Measurements from ENCODE around the gene KRT85.

Gene KRT85

DNA sequence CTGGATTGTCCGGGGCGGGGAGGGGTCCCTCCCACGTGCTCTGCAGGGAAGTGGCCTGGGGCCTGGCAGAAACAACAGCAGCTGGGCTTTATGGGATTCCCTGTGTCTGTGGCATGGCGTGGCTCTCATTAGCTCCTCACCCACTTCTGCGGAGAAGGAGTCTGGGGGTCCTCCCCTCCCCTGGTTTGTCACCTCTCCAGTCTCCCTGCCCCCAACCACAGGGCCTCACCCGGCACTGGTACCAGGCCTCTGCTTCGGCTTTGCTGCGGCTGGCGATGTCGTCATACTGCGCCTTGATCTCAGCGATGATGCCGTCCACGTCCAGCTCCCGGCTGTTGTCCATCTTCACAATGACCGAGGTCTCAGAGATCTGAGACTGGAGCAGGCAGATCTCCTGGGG lies 32.5 kb upstream of the KRT85 start:
- no peak overlapping the region for H3K27ac ChIP-seq
- TF ChIP-seq EZH2 (IDR thresholded peaks at IDR 0.05) = no peak
- no peak overlapping the region for H3K4me3 ChIP-seq
- H3K9ac ChIP-seq (ENCODE audit: insufficient read length) = no peak overlapping the region
- no peak for DNase-seq (ENCODE audit: low read depth, low spot score)
- no peaks in the 10 kb centered on the region for H3K36me3 ChIP-seq (ENCODE audit: insufficient read depth, low read length)
- no peaks in the 10 kb centered on the region for H3K9me3 ChIP-seq (ENCODE audit: low read depth, low read length)

DNA sequence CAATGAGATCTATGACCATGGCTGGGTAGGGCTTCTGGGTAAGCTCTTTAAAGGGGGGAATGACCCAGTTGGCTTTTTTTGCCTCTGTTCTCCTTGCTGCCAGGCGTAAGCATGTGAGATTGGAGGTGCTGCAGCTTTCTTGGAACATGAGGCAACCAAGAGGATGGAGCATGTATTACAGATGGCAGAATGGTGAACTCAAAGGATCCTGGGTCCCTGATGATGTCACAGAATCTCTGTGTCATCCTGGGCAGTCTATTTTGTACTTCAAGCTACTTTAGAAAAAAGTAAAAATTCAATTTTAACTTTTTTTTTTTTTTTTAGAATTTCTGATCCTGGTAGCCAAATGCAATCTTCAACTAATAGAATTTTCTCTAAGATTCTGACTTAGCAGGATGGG lies 30.9 kb upstream of the KRT85 start:
- no peak overlapping the region for H3K9ac ChIP-seq (ENCODE audit: insufficient read length)
- H3K9me3 ChIP-seq (ENCODE audit: low read depth, low read length) = no peaks in the 10 kb centered on the region
- no peak for DNase-seq (ENCODE audit: low read depth, low spot score)
- no peaks in the 10 kb centered on the region for H3K36me3 ChIP-seq (ENCODE audit: insufficient read depth, low read length)
- no peak for TF ChIP-seq POLR2AphosphoS5 (IDR thresholded peaks at IDR 0.05; ENCODE audit: borderline replicate concordance, low read depth, low read length)
- TF ChIP-seq FOXP2 (optimal IDR thresholded peaks at IDR 0.05; ENCODE audit: control extremely low read depth, extremely low read length, insufficient read depth) = no peak
- TF ChIP-seq EZH2 (IDR thresholded peaks at IDR 0.05) = no peak
- no peak overlapping the region for H3K4me3 ChIP-seq
- H3K27ac ChIP-seq = no peak overlapping the region

DNA sequence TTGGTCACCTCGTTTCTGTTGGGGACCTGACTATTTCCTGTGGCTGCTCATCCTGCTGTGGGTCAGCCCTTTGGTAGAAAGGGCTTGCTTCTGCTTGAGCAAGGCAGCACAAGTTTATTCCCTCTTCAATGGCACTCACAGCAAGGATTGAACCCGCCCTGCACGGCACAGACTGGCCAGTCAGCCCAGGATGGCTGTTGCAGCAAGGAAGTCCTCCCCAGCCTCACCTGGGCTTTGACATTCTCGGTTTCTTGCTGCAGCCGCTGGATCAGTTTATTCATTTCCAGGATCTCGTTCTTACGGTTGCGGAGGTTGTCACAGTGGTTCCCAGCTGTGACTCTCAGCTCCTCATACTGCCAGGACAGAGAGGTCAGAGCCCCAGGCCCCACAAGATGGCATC lies 29.4 kb upstream of the KRT85 start:
- Histone ChIP-seq H3K4me3 (no peak overlapping the region), H3K9me3 (ENCODE audit: low read depth, low read length) (no peaks in the 10 kb centered on the region), H3K36me3 (ENCODE audit: insufficient read depth, low read length) (no peaks in the 10 kb centered on the region), H3K27ac (no peak overlapping the region), H3K9ac (ENCODE audit: insufficient read length) (no peak overlapping the region)
- DNase-seq (ENCODE audit: low read depth, low spot score) = no peak
- no peak for TF ChIP-seq FOXP2 (optimal IDR thresholded peaks at IDR 0.05; ENCODE audit: control extremely low read depth, extremely low read length, insufficient read depth)
- no peak for TF ChIP-seq EZH2 (IDR thresholded peaks at IDR 0.05)

DNA sequence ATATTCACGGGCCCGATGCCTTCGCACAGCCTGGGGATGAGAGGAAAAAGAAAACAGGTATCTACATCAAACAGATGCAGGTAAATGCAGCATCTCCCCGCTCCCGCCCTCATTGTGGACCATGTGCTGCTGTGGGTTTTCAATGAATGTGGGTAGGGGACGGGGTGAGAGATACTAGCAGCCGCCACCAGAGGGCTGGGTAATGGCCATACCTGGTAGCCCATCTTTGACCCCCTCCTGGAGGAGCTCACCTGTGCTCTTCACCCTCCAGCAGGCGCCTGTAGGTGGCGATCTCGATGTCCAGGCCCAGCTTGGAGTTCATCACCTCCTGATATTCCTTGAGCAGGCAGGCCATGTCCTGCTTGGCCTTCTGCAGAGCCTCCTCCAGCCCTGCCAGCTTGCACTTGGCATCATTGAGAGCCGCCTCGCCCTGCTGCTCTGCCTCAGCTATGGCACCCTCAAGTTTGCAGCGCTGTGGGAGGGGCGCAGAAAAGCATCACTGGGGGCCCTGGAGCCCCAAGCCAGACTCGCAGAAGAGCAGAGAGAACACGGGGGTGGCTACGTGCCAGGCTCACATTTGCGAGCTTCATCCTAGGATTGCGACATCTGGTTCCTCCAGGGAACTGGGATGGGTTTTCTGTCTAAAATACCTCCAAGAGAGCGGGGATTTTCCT lies 28.6 kb upstream of the KRT85 start:
- no peak for TF ChIP-seq EZH2 (IDR thresholded peaks at IDR 0.05)
- TF ChIP-seq POLR2AphosphoS5 (IDR thresholded peaks at IDR 0.05; ENCODE audit: borderline replicate concordance, low read depth, low read length) = no peak
- TF ChIP-seq FOXP2 (optimal IDR thresholded peaks at IDR 0.05; ENCODE audit: control extremely low read depth, extremely low read length, insufficient read depth) = no peak
- H3K9ac ChIP-seq (ENCODE audit: insufficient read length) = no peak overlapping the region
- no peaks in the 10 kb centered on the region for H3K9me3 ChIP-seq (ENCODE audit: low read depth, low read length)
- H3K27ac ChIP-seq = no peak overlapping the region
- H3K4me3 ChIP-seq = no peak overlapping the region
- no peak for DNase-seq (ENCODE audit: low read depth, low spot score)
- H3K36me3 ChIP-seq (ENCODE audit: insufficient read depth, low read length) = no peaks in the 10 kb centered on the region

DNA sequence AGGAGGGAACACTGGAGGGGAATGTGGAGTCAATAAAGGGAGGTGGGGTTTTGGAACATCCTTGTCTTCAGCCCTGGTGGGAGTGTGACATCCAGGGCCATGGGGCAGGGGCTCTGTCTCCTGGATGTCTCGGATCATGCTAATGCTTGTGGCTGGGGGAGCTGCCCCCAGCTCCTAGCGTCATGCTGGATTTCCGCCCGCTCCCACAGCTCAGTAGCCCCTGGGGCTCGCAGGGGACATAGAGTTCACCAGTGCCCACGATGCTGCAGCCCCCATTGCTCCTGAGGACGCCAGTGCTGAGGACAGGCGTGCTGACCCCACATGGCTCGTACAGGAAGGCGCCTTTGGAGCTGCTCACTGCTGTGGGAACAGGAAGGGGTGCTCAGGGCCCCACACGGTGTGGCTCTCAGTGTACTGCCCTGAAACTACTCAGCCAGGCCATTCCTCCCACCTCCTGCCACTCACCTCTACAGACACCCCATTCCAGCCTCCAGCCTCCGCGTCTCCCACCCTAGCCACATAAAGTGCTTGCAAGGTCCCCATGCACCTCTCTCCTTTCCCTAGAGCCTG lies 27.6 kb upstream of the KRT85 start:
- no peak overlapping the region for H3K4me3 ChIP-seq
- DNase-seq (ENCODE audit: low read depth, low spot score) = no peak
- H3K9me3 ChIP-seq (ENCODE audit: low read depth, low read length) = no peaks in the 10 kb centered on the region

DNA sequence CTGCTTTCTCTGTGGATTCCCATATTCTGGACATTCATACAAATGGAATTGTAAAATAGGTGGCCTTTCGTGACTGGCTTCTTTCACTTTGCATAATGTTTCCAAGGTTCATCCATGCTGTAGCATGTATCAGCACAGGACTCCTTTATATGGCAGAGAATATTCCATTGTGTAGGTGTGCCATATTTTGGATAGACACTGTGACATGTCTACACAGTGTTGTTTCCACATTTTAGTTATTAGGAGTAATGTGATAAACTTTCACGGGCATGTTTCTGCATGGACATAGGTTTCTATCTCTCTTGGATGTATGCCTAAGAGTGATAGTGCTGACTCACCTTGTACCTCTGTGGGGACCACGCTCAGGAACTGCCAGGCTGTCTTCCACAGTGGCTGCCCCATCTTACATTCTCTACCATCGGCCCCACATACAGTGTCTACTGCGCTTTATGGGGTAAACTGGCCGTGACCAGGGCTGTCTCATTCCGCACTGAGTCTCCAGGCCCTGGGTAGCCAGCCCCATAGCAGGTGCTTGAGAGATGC lies 25.3 kb upstream of the KRT85 start:
- no peak overlapping the region for H3K4me3 ChIP-seq
- H3K9ac ChIP-seq (ENCODE audit: insufficient read length) = no peak overlapping the region
- H3K27ac ChIP-seq = no peak overlapping the region
- DNase-seq (ENCODE audit: low read depth, low spot score) = no peak
- H3K36me3 ChIP-seq (ENCODE audit: insufficient read depth, low read length) = no peaks in the 10 kb centered on the region
- no peak for TF ChIP-seq EZH2 (IDR thresholded peaks at IDR 0.05)
- no peak for TF ChIP-seq POLR2AphosphoS5 (IDR thresholded peaks at IDR 0.05; ENCODE audit: borderline replicate concordance, low read depth, low read length)
- no peak for TF ChIP-seq FOXP2 (optimal IDR thresholded peaks at IDR 0.05; ENCODE audit: control extremely low read depth, extremely low read length, insufficient read depth)
- no peaks in the 10 kb centered on the region for H3K9me3 ChIP-seq (ENCODE audit: low read depth, low read length)

More for the DNA sequence above, 27.6 kb upstream of the KRT85 start:
- Histone ChIP-seq H3K9ac (ENCODE audit: insufficient read length) (no peak overlapping the region), H3K27ac (no peak overlapping the region), H3K36me3 (ENCODE audit: insufficient read depth, low read length) (no peaks in the 10 kb centered on the region)
- TF ChIP-seq FOXP2 (optimal IDR thresholded peaks at IDR 0.05; ENCODE audit: control extremely low read depth, extremely low read length, insufficient read depth) = no peak
- TF ChIP-seq EZH2 (IDR thresholded peaks at IDR 0.05) = no peak
- no peak for TF ChIP-seq POLR2AphosphoS5 (IDR thresholded peaks at IDR 0.05; ENCODE audit: borderline replicate concordance, low read depth, low read length)

DNA sequence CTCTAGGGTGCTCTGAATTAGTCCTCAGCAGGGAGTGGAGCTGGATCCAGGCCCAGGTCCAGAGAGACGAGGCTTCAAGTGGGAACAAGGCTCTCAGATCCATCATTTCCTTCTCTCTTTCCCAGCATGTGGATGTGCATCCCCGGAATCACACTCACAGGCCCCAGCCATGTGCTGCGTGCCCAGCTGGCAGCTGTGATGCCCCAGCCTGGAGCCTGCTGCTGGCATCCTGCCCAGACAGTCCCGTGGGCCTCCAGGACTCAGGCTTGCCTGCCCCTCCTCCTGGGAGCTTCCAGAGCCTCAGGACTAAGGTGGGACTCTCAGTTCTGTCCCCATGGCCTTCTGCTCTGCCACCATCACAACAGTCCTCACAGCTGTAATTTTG lies 24.3 kb upstream of the KRT85 start:
- Histone ChIP-seq H3K4me3 (no peak overlapping the region), H3K9me3 (ENCODE audit: low read depth, low read length) (no peaks in the 10 kb centered on the region), H3K9ac (ENCODE audit: insufficient read length) (no peak overlapping the region), H3K27ac (no peak overlapping the region), H3K36me3 (ENCODE audit: insufficient read depth, low read length) (no peaks in the 10 kb centered on the region)
- TF ChIP-seq POLR2AphosphoS5 (IDR thresholded peaks at IDR 0.05; ENCODE audit: borderline replicate concordance, low read depth, low read length) = no peak
- TF ChIP-seq EZH2 (IDR thresholded peaks at IDR 0.05) = no peak
- no peak for TF ChIP-seq FOXP2 (optimal IDR thresholded peaks at IDR 0.05; ENCODE audit: control extremely low read depth, extremely low read length, insufficient read depth)
- no peak for DNase-seq (ENCODE audit: low read depth, low spot score)

DNA sequence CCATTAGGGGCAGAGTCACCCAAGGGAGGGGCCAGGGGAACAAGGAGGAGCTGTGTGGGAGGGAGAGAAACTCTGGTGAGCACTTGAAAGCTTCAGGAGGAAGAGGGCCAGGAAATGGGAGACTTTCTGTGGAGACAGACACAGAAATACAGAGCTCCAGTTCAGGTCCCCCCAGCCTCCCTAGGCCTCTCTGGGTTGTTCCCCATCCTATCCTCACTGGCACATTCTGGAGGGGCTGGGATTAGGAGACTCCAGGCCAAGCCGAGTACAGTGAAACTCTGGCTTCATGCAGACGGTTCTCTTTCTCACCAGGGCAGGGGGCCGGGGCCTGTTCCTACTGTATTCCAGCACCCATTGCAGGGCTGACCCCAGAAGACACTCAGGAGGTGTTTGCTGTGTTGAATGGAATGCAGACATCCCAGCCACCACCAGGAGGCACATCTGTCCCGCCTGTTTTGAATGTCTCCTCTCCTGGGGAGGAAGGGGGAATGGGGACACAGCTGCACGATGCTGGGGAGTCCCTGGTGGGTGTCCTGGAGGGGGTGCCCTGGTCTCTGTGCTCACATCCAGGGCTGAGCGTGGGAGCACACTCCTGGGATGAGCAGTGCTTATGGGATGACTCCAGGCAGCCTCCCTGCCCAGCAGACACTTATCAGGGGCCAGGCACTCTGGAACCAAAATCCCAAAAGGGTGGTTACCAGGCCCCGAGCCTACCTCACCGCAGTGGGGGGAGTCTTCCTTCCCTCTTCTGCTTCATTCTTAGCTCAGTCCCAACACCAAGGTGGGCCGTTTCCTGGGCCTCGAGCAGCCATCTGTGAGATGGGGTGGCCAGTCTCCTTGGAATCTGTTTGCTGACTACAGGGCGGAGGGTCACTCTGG lies 23.7 kb upstream of the KRT85 start:
- Histone ChIP-seq H3K27ac (no peak overlapping the region), H3K36me3 (ENCODE audit: insufficient read depth, low read length) (no peaks in the 10 kb centered on the region), H3K9me3 (ENCODE audit: low read depth, low read length) (no peaks in the 10 kb centered on the region), H3K4me3 (no peak overlapping the region), H3K9ac (ENCODE audit: insufficient read length) (no peak overlapping the region)
- no peak for DNase-seq (ENCODE audit: low read depth, low spot score)
- TF ChIP-seq POLR2AphosphoS5 (IDR thresholded peaks at IDR 0.05; ENCODE audit: borderline replicate concordance, low read depth, low read length) (no peak), FOXP2 (optimal IDR thresholded peaks at IDR 0.05; ENCODE audit: control extremely low read depth, extremely low read length, insufficient read depth) (no peak)

Measured in SK-N-MC (cell line).